Stimulated activated naive CD8-positive, alpha-beta T cell treated with anti-CD3 and anti-CD28 coated beads, Interleukin-15, Interleukin-2, amounts not matched to agents 100 ng/mL and 50 ng/mL, for 24 hours (primary cell): ENCODE results near the gene DUS2.
A peak's percentile ranks its signal among the peaks of the same experiment; 100 is the strongest.
"Not testable (repeated sequence)": the region's sequence is repeated elsewhere in the genome, so short reads cannot be mapped to it uniquely, and the experiment has no call there.

Experiments used
- H3K27ac Mint-ChIP-seq: one replicate; pipeline ENCODE4 v1.8.0; 2021; ENCODE audit warnings: mild to moderate bottlenecking, mixed read lengths
- H3K27me3 Mint-ChIP-seq: one replicate; pipeline ENCODE4 v1.8.0; 2021; ENCODE audit warnings: mixed read lengths
- H3K36me3 Mint-ChIP-seq: one replicate; pipeline ENCODE4 v1.8.0; 2021; ENCODE audit warnings: low read depth, mixed read lengths
- H3K4me1 Mint-ChIP-seq: one replicate; pipeline ENCODE4 v1.8.0; 2021; ENCODE audit warnings: low read depth, mixed read lengths
- H3K4me3 Mint-ChIP-seq: one replicate; pipeline ENCODE4 v1.8.0; 2021; ENCODE audit warnings: mild to moderate bottlenecking, mixed read lengths
- H3K9me3 Mint-ChIP-seq: one replicate; pipeline ENCODE4 v1.8.0; 2021; ENCODE audit warnings: mixed read lengths

DUS2 gene

DNA sequence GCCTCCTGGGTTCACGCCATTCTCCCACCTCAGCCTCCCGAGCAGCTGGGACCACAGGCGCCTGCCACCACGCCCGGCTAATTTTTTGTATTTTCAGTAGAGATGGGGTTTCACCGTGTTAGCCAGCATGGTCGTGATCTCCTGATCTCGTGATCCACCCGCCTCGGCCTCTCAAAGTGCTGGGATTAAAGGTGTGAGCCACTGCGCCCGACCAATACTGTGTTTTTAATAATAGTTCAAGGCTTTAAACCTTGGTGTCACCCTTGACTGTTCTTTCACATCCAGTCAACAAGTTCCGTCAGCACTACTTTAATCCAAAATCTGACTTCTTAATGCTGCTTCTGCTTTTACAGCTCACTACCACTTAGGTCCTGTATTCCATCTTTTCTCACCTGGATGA, 95.9 kb downstream of the DUS2 start:
- not testable (repeated sequence) for H3K9me3 Mint-ChIP-seq, H3K27me3 Mint-ChIP-seq
- Mint-ChIP-seq H3K4me1 (peaks cover 85% of the 10 kb centered on the region), H3K27ac (peak overlapping the region; percentile 43), H3K4me3 (peak overlapping the region; percentile 12), H3K36me3 (peaks cover 23% of the 10 kb centered on the region)

DNA sequence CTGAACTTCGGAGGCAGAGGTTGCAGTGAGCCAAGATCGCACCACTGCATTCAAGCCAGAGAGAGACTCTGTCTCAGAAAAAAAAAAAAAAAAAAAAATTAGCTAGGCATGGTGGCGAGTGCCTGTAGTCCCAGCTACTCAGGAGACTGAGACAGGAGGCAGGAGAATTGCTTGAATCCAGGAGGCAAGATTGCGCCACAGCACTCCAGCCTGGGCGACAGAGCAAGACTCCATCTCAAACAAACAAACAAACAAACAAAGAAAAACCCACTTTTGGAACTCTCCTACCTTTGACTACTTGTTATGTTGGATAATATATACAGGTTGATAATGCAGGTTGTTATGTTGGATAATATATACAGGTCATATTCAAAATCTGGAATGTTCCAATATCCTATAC, 97.4 kb downstream of the DUS2 start:
- H3K9me3 Mint-ChIP-seq, H3K27me3 Mint-ChIP-seq, H3K27ac Mint-ChIP-seq, H3K4me3 Mint-ChIP-seq: not testable (repeated sequence)
- Mint-ChIP-seq H3K4me1 (peaks cover 77% of the 10 kb centered on the region), H3K36me3 (peaks cover 23% of the 10 kb centered on the region)

DNA sequence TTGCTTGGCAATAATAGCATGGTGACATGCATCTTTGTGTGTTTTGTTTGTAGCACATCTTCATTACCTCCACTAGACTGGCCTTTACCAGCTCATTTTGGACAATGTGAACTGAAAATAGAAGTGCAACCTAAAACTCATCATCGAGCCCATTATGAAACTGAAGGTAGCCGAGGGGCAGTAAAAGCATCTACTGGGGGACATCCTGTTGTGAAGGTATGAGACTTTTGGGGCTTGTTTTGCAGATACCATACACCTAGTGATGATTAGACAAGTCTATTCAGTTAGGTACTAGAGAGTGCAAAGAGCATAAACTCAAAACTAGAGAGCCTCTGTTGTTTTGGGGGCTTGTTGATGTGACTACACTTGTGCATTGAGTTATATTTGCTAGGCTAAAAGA, 103.3 kb downstream of the DUS2 start:
- Mint-ChIP-seq H3K4me3 (no peak overlapping the region), H3K27me3 (no peaks in the 10 kb centered on the region)

DNA sequence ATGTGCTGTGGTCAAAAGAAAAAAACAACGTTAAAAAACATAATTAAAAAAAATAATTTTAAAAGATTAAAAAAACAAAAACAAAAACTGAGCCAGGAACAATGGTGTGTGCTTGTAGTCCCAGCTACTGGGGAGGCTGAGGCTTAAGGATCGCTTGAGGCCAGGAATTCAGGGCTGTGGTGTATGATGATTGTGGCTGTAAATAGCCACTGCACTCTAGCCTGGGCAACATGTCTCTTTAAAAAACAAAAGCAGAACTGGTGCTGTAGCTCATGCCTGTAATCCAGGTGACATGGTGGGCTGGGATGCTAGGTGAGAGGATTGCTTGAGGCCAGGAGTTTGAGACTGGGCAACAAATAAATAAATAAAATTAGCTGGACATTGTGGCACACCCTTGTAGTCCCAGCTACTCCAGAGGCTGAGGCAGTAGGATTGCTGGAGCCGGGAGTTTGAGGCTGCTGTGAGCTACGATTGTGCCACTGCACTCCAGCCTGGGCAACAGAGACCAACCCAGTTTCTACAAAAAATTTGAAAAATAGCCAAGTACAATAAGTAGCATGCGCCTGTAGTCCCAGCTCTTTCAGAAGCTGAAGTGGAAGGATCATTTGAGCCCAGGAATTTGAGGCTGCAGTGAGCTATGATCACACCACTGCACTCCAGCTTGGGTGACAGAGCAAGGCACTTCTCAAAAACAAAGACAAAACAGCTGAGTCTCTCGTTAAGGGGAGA, 105.7 kb downstream of the DUS2 start:
- Mint-ChIP-seq H3K36me3 (peaks cover 57% of the 10 kb centered on the region), H3K27ac (no peak overlapping the region), H3K9me3 (no peaks in the 10 kb centered on the region), H3K4me1 (peaks cover 68% of the 10 kb centered on the region), H3K4me3 (no peak overlapping the region), H3K27me3 (no peaks in the 10 kb centered on the region)

More for the DNA sequence above, 103.3 kb downstream of the DUS2 start:
- no peak overlapping the region for H3K27ac Mint-ChIP-seq
- peaks cover 55% of the 10 kb centered on the region for H3K36me3 Mint-ChIP-seq
- no peaks in the 10 kb centered on the region for H3K9me3 Mint-ChIP-seq
- peaks cover 65% of the 10 kb centered on the region for H3K4me1 Mint-ChIP-seq
